NCI-H2171 (cell line): ENCODE data around the gene ZNF534.
"Not testable (repeated sequence)": the region's sequence is repeated elsewhere in the genome, so short reads cannot be mapped to it uniquely, and the experiment has no call there.

ENCODE experiments used
- DNase-seq: peaks from one replicate; lab custom pipeline; 2025; lab: John Stamatoyannopoulos, UW

ZNF534 gene

GRCh38 chr19:52498571-52498970, 69.6 kb downstream of the ZNF534 start:
- no peak for DNase-seq

GRCh38 chr19:52500474-52500873, 71.5 kb downstream of the ZNF534 start:
- not testable (repeated sequence) for DNase-seq

- not testable (repeated sequence) for DNase-seq
These were observed 72.0 kb downstream of the ZNF534 start for GRCh38 chr19:52500991-52501390.
